ENCODE data around the gene NCAPG2. TPM values are rescaled to one million over a fixed set of nuclear protein-coding genes. Genes with fewer than 3 reads are reported as not detected.
"Not testable (repeated sequence)": the region's sequence is repeated elsewhere in the genome, so short reads cannot be mapped to it uniquely, and the experiment has no call there.

The NCAPG2 gene
- total RNA-seq, 1 donor from 2014 or later = 4.7 TPM

DNA sequence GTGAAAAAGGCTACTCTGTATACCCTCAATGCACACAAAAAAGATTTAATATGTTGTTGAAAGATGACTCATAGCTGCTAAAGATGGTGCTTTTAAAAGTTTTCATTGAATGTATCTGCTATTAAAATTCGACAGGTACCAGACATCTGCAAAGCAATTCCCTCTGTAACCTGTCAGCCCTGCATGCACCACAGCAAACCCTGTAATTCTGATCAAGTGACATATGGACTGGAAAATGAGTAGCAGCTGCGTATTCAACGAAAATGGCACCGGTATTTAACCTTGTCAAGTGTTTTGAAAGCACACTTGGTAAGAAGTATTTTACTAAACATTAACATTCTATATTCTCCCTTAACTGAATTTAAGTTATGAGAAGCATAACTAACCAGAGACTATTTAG lies 58.8 kb downstream of the NCAPG2 start:
- no peak for DNase-seq (ENCODE audit: low spot score)

DNA sequence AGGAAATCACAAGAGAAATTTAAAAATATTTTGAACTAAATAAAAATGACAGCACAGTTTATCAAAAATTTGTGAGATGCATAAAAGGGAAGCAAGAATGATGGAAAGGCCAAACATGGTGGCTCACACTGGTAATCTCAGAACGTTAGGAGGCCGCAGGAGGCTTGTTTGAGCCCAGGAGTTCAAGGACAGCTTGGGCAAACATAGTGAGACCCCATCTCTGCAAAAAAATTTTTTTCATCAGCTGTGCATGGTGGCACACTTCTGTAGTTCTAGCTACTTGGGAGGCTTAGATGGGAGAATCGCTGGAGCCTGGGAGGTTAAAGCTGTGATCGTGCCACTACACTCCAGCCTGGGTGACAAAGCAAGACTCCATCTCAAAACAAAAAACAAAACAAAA lies 62.5 kb downstream of the NCAPG2 start:
- no peak for DNase-seq (ENCODE audit: low spot score)

DNA sequence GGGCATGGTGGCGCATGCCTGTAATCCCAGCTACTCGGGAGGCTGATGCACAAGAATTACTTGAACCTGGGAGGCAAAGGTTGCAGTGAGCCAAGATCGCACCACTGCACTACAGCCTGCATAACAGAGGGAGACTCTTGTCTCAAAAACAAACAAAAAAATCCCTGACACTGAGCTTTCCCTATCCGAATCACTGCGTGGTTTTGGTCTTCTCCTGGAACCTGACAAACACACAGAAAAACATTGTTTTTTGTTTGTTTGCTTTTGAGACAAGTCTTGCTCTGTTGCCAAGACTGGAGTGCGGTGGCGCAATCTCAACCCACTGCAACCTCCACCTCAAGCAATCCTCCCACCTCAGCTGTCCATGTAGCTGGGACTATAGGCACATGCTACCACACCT lies 66.6 kb downstream of the NCAPG2 start:
- DNase-seq (ENCODE audit: low spot score) = no peak

DNA sequence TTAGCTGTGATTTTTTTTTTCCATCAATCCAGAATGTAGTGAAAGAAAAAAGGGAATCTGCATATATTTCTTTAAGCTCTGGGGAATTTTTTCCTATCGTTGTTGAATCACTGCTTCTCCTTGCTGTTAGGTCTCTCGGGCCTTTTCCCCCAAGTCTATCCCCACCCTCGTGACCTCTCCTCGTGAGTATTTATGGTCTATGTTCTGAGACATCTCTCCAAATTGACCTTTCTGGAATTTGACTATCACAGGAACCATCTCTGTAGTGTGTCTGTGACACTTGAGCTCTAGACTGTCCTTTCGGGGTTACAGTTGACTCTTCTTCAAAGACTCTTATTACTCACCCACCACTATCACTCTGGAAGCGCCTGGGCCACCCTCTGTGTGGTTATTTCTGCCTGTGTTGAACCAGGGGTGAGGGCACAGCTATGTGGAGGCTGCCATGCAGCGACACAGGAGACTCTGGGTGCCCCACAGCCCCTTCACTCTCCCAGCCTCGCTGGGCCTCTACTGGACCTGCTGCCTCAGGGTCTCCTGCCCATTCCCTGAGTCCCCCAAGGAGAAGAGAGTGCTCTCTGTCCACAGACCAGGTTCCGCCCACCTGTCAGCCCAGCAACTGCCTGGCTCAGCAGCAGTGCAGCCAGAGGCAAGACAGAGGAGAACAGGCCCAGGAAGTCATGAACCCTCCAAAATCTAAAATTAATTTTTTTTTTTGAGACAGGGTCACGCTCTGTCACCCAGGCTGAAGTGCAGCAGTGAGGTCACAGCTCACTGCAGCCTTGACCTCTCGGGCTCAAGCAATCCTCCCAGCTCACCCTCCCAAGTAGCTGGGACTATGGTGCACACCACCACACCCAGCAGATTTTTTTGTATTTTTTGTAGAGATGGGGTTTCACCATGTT lies 71.3 kb downstream of the NCAPG2 start:
- no peak for DNase-seq (ENCODE audit: low spot score)

DNA sequence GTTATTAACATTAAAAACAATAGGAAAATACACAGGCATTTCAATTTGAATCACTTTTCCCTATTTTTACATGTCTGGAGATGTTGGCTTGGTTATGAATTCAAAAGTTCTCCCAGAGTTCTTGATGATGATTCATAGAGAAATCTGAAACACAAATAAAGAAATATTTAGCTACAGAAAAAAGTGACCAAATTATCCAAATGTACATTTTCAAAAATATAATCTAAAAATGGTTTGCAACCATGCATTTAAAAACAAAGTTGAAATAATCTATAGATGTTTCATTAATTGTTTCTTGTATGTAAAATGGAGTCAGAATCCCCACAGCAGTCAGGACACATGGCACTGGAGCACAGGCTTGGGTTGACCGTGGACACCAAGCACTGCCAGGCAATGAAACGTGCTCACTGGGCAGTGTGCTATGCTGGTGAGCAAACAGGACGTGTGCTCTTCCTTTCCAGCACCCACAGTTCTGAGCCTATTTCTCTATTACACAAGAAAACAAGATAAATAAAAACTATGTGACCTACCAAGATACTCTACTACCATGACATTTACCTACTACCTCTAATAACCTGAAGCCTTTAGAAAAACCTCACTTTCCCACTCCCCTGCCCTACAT lies 72.9 kb downstream of the NCAPG2 start:
- no peak for DNase-seq (ENCODE audit: low spot score)

DNA sequence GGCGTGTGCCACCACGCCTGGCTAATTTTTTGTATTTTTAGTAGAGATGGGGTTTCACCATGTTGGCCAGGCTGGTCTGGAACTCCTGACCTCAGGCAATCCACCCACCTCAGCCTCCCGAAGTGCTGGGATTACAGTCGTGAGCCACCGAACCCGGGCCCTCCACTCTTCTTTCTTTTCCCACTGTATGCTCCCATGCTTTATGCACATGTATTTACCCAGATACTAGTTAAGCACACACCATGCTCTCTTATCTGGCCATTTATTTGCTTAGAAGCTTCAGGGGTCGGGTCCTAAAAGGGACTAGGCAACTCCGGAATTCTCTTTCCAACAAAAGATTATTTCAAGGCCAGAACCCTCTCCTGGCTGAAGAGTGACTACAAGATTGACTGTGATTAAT lies 78.3 kb downstream of the NCAPG2 start:
- DNase-seq (ENCODE audit: low spot score) = not testable (repeated sequence)

DNA sequence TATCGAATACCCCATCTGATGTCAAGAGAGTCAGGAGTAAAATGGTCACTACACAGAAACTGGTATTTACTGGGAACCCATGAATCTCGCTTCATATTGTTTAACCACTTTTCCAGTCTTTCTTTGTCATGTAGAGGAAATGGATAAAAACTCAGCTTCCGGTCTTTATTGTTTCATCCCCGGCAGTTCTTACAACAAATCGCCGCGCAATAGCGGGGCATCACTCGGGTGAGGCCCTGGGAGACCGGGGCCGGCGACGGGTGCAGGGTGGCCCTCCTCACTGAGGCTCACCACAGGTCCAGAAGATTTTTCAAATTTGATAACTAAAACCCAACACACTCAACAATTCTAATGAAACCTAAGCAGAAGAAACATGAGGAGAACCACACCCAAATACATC lies 81.4 kb downstream of the NCAPG2 start:
- DNase-seq (ENCODE audit: low spot score) = no peak

DNA sequence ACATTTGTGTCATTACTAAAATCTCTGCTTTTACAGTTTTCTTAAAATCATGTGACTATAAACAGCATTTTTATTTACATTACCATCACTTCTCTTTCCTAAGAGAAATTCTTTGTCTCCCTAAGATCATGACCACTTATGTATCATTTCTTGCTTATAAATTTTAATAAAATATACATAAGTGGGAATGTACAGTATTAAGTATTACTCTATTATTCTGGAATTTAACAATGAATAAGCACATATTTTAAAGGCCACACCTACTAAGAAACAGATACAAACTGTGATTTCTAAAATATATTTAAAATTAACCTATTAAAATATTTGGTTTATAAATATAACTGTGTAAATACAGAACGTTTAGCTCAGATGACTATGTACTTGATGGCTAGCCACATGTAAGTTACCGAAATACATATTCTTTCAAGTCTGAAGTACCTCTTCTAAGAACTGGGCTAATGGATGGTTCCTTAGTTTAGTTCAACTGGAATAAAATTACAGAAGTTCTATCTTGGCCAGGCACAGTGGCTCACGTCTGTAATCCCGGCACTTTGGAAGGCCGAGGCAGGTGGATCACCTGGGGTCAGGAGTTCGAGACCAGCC lies 83.7 kb downstream of the NCAPG2 start:
- DNase-seq (ENCODE audit: low spot score) = no peak

DNA sequence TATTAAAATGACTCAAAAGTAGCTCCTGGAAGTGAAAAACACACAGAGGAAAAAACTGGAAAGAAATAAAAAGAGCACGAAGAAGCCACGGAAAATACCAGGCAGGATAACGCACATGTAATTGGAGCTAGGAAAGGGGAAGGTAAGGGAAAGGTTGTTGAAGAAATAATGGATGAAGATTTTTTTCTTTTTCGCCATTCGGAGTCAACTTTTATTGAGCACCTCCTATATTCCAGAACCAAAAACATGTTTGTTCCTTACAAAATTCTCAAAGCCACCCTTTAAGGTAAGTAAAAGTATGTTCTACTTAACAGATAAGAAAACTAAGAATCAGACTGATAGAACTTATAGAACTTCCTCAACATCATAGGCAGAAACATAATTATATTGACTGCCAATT lies 84.2 kb downstream of the NCAPG2 start:
- no peak for DNase-seq (ENCODE audit: low spot score)

DNA sequence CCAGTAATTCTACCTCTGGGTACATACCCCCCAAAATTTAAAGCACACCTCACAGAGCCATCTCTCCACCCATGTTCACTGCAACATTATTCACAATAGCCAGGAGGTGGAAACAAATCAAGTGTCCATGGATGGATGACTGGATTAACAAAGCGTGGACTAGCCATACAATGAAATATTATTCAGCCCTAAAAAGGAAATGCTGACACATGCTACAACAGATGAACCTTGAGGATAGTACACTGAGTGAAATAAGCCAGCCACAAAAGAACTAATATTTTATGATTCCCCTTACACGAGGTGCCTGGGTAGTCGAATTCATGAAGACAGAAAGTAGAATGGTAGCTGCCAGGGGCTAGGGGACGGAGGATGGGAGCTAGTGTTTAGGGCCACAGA lies 85.9 kb downstream of the NCAPG2 start:
- no peak for DNase-seq (ENCODE audit: low spot score)

DNA sequence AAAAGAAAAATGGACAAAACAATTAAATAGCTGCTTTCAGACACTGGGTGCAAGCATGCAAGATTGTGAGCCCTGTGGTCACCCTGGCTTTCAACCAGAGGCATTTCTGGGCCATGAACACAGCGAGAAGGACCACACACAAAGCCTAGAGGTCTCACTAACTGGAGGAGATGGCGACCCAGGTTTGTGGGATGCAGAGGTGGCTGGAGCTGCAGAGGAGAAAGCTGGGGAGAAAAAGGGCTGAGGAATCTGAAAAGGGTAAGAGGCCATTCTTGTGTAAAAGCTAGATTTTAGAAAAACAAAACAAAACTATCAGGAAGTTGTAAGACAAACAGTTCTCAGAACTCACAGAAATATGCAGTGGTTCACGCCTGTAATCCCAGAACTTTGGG lies 86.9 kb downstream of the NCAPG2 start:
- DNase-seq (ENCODE audit: low spot score) = no peak

DNA sequence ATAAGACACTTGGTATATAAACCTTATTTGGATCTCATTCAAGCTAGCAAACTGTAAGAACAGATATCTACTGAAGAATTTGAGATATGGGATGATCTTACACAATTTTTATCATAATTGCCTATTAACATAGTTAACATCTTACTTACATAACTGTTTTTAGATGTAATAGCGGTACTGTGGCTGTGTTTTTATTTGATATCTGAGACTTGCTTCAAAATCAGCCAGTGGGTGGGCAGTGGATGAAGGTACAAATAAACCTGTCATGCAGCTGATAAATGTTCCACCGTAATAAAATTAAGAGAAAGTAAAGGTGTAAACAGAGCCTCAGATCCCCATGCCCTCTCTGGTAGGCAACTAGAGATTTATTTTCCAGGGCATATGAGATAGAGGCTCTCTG lies 88.6 kb downstream of the NCAPG2 start:
- no peak for DNase-seq (ENCODE audit: low spot score)

DNA sequence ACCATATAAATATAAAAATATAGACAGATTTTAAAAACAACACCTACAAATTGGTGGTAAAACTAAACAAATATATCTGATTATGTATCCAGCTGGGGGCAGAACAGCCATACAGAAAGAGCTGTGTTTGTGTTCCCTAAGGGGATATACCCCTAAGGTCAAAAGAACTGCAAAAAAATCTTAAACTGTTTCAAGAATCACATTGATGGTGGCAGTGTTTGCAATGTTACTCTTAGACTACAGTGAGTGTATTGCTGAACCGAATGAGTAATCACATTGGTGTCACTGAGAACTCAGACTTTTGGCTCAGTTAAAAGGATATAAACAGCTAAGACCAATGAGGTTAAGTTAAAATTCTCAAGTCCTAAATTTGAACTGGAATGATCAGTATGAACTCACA lies 89.9 kb downstream of the NCAPG2 start:
- DNase-seq (ENCODE audit: low spot score) = no peak

DNA sequence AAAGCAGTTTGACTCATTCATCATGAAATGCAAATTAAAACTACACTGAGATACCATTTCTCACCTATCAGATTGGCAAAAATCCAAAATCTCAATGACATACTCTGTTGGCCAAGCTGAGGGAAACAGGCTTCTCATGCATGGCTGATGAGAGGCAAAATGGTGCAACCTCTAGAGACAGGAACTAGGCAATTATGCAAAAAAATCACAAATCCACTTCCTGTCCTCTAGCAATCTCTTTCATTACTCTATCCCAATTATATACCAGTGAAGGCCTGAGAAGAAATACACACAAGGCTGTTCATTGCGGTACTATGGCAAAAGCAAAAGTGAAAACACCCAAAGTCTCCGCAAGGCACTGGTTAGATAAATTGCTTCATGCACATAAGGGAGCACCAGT lies 91.1 kb downstream of the NCAPG2 start:
- no peak for DNase-seq (ENCODE audit: low spot score)

DNA sequence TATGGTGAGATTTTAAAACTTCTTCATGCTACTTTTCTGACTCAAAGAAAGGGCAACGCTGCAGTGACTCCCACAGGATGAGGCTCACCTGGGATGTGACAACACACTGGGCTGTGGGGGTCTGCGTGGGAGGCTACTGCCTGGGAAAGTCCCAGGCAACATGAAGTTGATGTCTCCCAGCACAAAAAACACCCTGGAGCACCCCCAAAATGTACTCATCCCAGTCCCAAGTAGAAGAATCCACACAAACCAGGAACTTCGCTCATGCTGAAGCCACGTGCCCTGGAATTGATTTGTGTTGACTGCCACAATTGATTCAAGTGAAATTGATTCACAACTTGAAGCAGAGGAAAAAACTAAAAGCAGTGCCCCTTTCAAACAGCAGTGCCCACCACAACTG lies 92.1 kb downstream of the NCAPG2 start:
- no peak for DNase-seq (ENCODE audit: low spot score)

DNA sequence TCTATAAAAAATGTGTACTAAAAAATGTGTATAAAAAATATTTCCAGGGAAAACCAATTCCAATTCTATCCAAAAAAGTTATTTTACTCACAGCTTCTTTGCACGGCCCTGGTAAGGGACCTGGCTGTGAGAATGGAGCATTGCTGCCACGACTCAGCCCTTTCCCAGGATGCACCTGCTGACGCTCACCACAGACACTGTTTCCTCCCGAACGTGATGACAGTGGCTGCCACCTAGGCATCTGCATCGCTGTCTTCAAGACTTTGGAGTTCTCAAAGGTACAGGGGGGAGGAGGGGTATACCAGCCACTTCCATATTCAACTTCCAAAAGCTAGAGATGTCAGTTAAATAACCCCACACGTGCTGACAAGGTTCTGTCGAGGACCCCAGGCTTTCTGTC lies 93.1 kb downstream of the NCAPG2 start:
- DNase-seq (ENCODE audit: low spot score) = no peak

DNA sequence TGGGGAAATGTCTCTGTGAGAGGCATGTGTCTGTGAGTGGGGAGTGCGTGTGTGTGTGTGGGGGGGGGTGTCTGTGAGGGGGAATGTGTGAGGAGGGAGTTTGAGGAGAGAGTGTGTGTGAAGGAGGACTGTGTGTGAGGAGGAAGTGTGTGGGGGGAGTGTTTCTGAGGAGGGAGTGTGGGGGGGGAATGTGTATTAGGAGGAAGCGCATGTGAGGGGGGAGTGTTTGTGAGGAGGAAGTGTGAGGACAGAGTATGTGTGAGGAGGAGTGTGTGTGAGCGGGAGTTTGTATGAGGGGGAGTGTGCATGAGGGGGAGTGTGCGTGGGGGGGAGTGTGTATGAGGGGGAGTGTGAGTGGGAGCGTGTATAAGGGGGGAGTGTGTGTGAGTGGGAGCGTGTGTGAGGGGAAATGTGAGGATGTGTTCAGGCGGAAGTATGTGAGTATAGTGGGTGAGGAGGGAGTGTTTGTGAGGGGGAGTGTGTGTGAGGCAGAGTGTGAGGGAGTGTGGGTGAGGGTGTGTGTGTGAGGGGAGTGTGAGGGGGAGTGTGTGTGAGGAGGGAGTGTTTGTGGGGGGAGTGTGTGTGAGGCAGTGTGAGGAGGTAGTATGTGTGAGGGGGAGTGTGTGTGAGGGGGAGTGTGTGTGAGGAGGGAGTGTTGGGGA lies 95.2 kb downstream of the NCAPG2 start:
- DNase-seq (ENCODE audit: low spot score) = no peak

DNA sequence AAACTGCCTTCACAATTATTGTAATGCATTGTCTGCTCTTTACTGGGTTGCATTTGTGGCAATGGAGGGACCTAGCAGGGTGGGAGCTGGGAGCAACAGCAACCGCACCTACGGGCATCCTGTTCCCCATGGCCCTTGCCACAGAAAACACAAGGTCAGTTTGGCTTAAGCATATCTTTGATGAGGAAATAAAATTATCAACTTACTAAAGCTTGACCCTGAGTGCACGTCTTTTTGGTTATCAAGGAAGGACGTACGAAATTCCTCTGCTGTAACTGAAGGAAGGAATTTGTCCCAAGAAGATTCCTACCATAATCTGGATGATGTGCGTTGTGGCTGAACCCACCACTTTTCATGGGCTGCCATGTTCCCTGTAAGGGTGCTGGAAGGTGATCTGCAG lies 97.0 kb downstream of the NCAPG2 start:
- no peak for DNase-seq (ENCODE audit: low spot score)

DNA sequence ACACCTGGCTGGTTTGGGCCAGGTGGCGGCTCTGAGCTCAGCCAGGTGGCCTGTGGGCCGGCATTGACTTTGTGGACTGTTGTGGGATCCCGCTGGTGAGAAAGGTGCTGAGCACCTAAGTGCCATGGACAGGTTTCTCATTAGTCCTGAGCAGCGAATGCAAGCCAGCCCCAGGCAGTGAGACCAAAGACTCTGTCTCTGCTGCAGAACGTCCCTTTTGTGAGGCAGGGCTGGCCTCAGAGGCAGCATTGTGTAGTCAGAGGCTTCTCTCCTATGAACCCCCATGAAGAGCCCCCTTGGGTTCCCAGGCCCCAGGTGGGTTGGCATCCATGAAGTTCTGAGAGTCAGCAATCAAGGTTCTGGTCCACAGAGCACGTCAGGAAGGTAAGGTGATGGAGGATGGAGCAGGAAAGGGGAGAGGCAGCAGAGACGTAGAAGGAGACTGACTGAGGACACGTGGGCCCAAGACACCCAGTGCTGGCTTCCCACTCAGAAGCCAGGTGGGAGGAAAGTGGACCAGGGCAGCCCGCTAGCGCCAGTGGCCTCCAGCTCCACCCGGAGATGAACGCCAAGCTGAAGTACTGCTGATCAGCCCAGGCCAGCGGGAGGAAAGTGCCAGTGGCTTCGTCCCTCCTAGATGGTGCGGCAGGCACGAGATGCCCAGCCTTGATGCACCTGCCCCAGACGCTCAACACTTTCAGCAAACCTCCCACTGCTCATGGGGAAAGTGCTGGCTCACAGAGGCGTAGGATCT lies 97.8 kb downstream of the NCAPG2 start:
- DNase-seq (ENCODE audit: low spot score) = no peak

DNA sequence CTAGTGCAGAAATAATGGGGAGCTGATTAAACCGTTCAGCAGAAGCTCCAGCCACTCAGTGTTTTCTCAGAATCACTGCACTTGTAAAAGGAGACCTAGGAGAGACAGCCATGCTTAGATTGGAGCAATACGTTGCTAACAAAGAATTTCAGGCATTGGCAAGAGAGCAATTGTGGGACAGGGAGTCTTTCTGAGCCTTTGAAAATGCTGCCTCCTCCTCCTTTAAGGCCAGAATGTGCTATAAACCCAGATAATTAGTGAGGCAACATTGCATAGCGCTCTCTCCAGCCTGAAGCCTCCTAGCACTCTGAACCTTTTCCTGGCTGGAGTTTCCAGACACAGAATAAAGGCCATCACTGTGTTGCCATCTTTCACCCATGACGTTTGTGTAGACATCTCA lies 98.5 kb downstream of the NCAPG2 start:
- DNase-seq (ENCODE audit: low spot score) = no peak
